HEK293 (cell line): ENCODE measurements around the gene SSH3.
"Not testable (repeated sequence)": the region's sequence is repeated elsewhere in the genome, so short reads cannot be mapped to it uniquely, and the experiment has no call there.

Experiments used
- CTCF ChIA-PET: fragments of 350-600 bp; formaldehyde crosslinking; extraction: SDS; loops from one replicate; lab custom pipeline; 2021; ENCODE audit warnings: antibody characterized with exemption; lab: Yijun Ruan, JAX
- POLR2A ChIA-PET: fragments of 300-600 bp; formaldehyde crosslinking; extraction: SDS; loops from one replicate; lab custom pipeline; 2020; ENCODE audit warnings: antibody characterized with exemption, inconsistent platforms; lab: Yijun Ruan, JAX
- H3K27ac ChIP-seq: fragments of 200-500 bp; sonication (Bioruptor generic); 2 replicates; pipeline ENCODE4 v1.5.1; 2014; ENCODE audit warnings: low read depth, low read length, control low read depth, inconsistent platforms; ENCODE audit errors: extremely low read depth
- H3K36me3 ChIP-seq, 2 experiments: fragments of 200-500 bp in 1 of 2; sonication (Bioruptor generic) in 1 of 2; 1 replicate in 1 of 2; 2 replicates in 1 of 2; pipeline ENCODE4 v1.5.1; 2014 to 2017; ENCODE audit warnings: inconsistent platforms in 2 of 2, low read length in 2 of 2; ENCODE audit not compliant: control insufficient read depth in 2 of 2, insufficient read depth in 1 of 2
- H3K4me1 ChIP-seq: fragments of 200-500 bp; sonication (Bioruptor generic); 2 replicates; pipeline ENCODE4 v1.5.1; 2014; ENCODE audit warnings: mild to moderate bottlenecking, low read length, inconsistent platforms; ENCODE audit not compliant: control insufficient read depth, insufficient read depth
- H3K4me3 ChIP-seq: 2 replicates; pipeline ENCODE4 v1.5.1; 2011; ENCODE audit warnings: low read depth, mild to moderate bottlenecking, control low read depth, low read length, moderate library complexity
- H3K9me3 ChIP-seq: fragments of 200-500 bp; sonication (Bioruptor generic); 2 replicates; pipeline ENCODE4 v1.5.1; 2014; ENCODE audit warnings: low read depth, low read length, inconsistent platforms; ENCODE audit not compliant: control insufficient read depth, insufficient read depth
- BCL6B ChIP-seq: fragments of 450-650 bp; formaldehyde crosslinking; IDR thresholded peaks from 2 replicates; pipeline ENCODE4 v1.5.1; 2017; ENCODE audit warnings: missing biosample characterization, missing genetic modification characterization
- HOXA7 ChIP-seq: sonication (generic); formaldehyde crosslinking; IDR thresholded peaks from 2 replicates; pipeline ENCODE4 v1.8.1; 2022; ENCODE audit warnings: missing genetic modification reagents, borderline replicate concordance
- SCRT2 ChIP-seq: fragments of 450-650 bp; formaldehyde crosslinking; IDR thresholded peaks from 2 replicates; pipeline ENCODE4 v1.5.1; 2016; ENCODE audit warnings: missing biosample characterization, missing genetic modification characterization
- TRIM28 ChIP-seq: IDR thresholded peaks from 2 replicates; pipeline ENCODE4 v1.6.1; 2011; ENCODE audit warnings: low read length, control low read depth, borderline replicate concordance
- ZNF140 ChIP-seq: fragments of 450-650 bp; formaldehyde crosslinking; IDR thresholded peaks from 2 replicates; pipeline ENCODE4 v1.5.1; 2016; ENCODE audit warnings: missing biosample characterization, missing genetic modification characterization
- ZNF335 ChIP-seq: fragments of 450-650 bp; formaldehyde crosslinking; conservative IDR thresholded peaks from 2 replicates; pipeline ENCODE4 v1.5.1; 2016; ENCODE audit warnings: missing biosample characterization, missing genetic modification characterization
- ZNF404 ChIP-seq: fragments of 450-650 bp; formaldehyde crosslinking; IDR thresholded peaks from 2 replicates; pipeline ENCODE4 v1.5.1; 2017; ENCODE audit warnings: missing biosample characterization, missing genetic modification characterization
- ZNF433 ChIP-seq: fragments of 450-650 bp; formaldehyde crosslinking; IDR thresholded peaks from 2 replicates; pipeline ENCODE4 v1.5.1; 2016; ENCODE audit warnings: missing biosample characterization, missing genetic modification characterization, low read depth
- ZNF510 ChIP-seq: fragments of 450-650 bp; formaldehyde crosslinking; IDR thresholded peaks from 2 replicates; pipeline ENCODE4 v1.5.1; 2018; ENCODE audit warnings: mild to moderate bottlenecking, missing genetic modification characterization, missing biosample characterization; ENCODE audit not compliant: insufficient replicate concordance
- ZNF514 ChIP-seq: fragments of 450-650 bp; formaldehyde crosslinking; IDR thresholded peaks from 2 replicates; pipeline ENCODE4 v1.5.1; 2016; ENCODE audit warnings: missing biosample characterization, missing genetic modification characterization
- TF ChIP-seq, protein P1 (sequence below): fragments of 450-650 bp; formaldehyde crosslinking; IDR thresholded peaks from 2 replicates; pipeline ENCODE4 v1.5.1; 2016; ENCODE audit warnings: missing biosample characterization, missing genetic modification characterization
- TF ChIP-seq, protein P2 (sequence below): fragments of 450-650 bp; formaldehyde crosslinking; IDR thresholded peaks from 2 replicates; pipeline ENCODE4 v1.5.1; 2016; ENCODE audit warnings: missing biosample characterization, missing genetic modification characterization
- TF ChIP-seq, protein P3 (sequence below): fragments of 450-650 bp; IDR thresholded peaks from 2 replicates; pipeline ENCODE4 v1.5.1; 2018; ENCODE audit warnings: missing biosample characterization, mild to moderate bottlenecking, missing genetic modification characterization

Gene SSH3

DNA sequence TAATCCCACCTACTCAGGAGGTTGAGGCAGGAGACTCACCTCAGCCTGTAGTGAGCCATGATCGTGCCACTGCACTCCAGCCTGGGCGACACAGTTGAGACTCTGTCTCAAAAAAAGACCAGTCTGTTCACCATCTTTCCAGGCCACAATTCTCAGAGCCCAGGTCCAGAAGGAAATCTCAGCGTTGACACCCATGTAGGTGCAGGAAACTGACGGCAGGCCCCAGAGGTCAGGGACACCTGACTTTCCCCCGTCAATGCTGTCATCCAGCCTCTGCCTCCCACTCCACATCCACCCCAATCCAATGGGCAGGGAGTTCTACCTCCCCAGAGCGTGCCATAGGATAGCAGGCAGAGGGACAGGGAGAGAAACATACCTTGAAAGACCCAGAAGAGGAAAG, 42.9 kb upstream of the SSH3 start (continued):
- no peak for TF ChIP-seq ZNF510 (tag by site-specific recombination)

- peak overlapping the region; percentile 29 for H3K4me3 ChIP-seq
Measured at GRCh38 chr11:67260885-67261639, 42.3 kb upstream of the SSH3 start.

DNA sequence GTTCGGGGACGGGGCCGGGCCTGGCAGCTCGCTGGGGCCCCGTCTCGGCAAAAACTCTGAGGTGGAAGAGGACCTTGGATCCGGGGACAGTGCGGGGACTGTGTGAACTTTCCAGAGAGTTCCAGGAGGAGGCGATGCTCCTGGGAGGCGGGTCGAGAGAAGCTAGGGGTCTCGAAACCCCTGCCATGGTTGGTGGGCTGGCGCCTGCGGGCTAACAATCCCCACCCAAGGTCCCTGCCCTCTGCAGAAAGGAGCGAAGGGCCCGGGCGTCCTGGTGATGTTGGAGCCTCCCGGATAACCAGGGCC, 41.7 kb upstream of the SSH3 start:
- no peak overlapping the region for H3K27ac ChIP-seq
- no peak for TF ChIP-seq ZNF433 (tag by site-specific recombination)
- TF ChIP-seq, protein P1, sequence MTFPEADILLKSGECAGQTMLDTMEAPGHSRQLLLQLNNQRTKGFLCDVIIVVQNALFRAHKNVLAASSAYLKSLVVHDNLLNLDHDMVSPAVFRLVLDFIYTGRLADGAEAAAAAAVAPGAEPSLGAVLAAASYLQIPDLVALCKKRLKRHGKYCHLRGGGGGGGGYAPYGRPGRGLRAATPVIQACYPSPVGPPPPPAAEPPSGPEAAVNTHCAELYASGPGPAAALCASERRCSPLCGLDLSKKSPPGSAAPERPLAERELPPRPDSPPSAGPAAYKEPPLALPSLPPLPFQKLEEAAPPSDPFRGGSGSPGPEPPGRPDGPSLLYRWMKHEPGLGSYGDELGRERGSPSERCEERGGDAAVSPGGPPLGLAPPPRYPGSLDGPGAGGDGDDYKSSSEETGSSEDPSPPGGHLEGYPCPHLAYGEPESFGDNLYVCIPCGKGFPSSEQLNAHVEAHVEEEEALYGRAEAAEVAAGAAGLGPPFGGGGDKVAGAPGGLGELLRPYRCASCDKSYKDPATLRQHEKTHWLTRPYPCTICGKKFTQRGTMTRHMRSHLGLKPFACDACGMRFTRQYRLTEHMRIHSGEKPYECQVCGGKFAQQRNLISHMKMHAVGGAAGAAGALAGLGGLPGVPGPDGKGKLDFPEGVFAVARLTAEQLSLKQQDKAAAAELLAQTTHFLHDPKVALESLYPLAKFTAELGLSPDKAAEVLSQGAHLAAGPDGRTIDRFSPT (tag by site-specific recombination), result no peak
- TF ChIP-seq SCRT2, result no peak
- TF ChIP-seq ZNF514 (tag by site-specific recombination), result no peak
- TF ChIP-seq, protein P2, sequence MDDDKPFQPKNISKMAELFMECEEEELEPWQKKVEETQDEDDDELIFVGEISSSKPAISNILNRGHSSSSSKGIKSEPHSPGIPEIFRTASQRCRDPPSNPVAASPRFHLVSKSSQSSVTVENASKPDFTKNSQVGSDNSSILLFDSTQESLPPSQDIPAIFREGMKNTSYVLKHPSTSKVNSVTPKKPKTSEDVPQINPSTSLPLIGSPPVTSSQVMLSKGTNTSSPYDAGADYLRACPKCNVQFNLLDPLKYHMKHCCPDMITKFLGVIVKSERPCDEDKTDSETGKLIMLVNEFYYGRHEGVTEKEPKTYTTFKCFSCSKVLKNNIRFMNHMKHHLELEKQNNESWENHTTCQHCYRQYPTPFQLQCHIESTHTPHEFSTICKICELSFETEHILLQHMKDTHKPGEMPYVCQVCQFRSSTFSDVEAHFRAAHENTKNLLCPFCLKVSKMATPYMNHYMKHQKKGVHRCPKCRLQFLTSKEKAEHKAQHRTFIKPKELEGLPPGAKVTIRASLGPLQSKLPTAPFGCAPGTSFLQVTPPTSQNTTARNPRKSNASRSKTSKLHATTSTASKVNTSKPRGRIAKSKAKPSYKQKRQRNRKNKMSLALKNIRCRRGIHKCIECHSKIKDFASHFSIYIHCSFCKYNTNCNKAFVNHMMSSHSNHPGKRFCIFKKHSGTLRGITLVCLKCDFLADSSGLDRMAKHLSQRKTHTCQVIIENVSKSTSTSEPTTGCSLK (tag by site-specific recombination), result no peak
- no peak for TF ChIP-seq ZNF404
- TF ChIP-seq HOXA7 (CRISPR knock-in tag), result no peak
- TF ChIP-seq, protein P3, sequence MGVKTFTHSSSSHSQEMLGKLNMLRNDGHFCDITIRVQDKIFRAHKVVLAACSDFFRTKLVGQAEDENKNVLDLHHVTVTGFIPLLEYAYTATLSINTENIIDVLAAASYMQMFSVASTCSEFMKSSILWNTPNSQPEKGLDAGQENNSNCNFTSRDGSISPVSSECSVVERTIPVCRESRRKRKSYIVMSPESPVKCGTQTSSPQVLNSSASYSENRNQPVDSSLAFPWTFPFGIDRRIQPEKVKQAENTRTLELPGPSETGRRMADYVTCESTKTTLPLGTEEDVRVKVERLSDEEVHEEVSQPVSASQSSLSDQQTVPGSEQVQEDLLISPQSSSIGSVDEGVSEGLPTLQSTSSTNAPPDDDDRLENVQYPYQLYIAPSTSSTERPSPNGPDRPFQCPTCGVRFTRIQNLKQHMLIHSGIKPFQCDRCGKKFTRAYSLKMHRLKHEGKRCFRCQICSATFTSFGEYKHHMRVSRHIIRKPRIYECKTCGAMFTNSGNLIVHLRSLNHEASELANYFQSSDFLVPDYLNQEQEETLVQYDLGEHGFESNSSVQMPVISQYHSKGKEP (tag by site-specific recombination), result no peak
- no peak for TF ChIP-seq TRIM28
- no peak for TF ChIP-seq BCL6B (tag by site-specific recombination)
- TF ChIP-seq ZNF140 (tag by site-specific recombination), result no peak
- no peaks in the 10 kb centered on the region for H3K9me3 ChIP-seq
- peaks cover 0 to 7% of the 10 kb centered on the region in 2 experiments; a peak in 1 of 3 replicates for H3K36me3 ChIP-seq
- no peaks in the 10 kb centered on the region for H3K4me1 ChIP-seq
- H3K4me3 ChIP-seq, result no peak overlapping the region; the same call in 1 of the 2 replicates
- CTCF ChIA-PET, result interaction anchor here (0.7 to 4.9 kb wide), 40 partner anchors 8 to 467 kb away, joined by 3 to 104 read pairs (median 4); partner anchors contain the start of genes ANKRD13D, KDM2A and SSH3
- POLR2A ChIA-PET, result interaction anchor here (0.6 to 2.2 kb wide), 5 partner anchors 22 to 92 kb away, joined by 3 to 8 read pairs (median 4); partner anchors contain the start of genes ANKRD13D and POLD4

More at GRCh38 chr11:67260885-67261639, 42.3 kb upstream of the SSH3 start:
- TF ChIP-seq ZNF335 (tag by site-specific recombination), result 0 out of 2 replicates have a peak, but pooled peaks have one; percentile 17
- TF ChIP-seq, all 188 proteins: peak for 1; not testable (repeated sequence) for 187
- not testable (repeated sequence) for H3K9me3 ChIP-seq, H3K27ac ChIP-seq, H3K4me1 ChIP-seq
- POLR2A ChIA-PET, result interaction anchor here (0.8 to 2.2 kb wide), 4 partner anchors 21 to 92 kb away, joined by 3 to 8 read pairs (median 6); partner anchors contain the start of genes ANKRD13D and POLD4
- H3K36me3 ChIP-seq, result peaks cover 0 to 12% of the 10 kb centered on the region in 2 experiments; a peak in 1 of 3 replicates
- CTCF ChIA-PET, result interaction anchor here (0.7 to 4.9 kb wide), 25 partner anchors 9 to 467 kb away, joined by 3 to 104 read pairs (median 5); partner anchors contain the start of genes ANKRD13D, KDM2A and SSH3
